GM20431 (cell line): ENCODE data around the gene NBR1.
"Not testable (repeated sequence)": the region's sequence is repeated elsewhere in the genome, so short reads cannot be mapped to it uniquely, and the experiment has no call there.

Source experiments
- in situ Hi-C: fragments of 300-500 bp; cut with MseI, MboI; formaldehyde crosslinking; loops from one replicate; pipeline ENCODE4 v1.15.0; 2020; ENCODE audit warnings: low sequenced_read_pairs; ENCODE audit not compliant: unreplicated experiment

The NBR1 gene

DNA sequence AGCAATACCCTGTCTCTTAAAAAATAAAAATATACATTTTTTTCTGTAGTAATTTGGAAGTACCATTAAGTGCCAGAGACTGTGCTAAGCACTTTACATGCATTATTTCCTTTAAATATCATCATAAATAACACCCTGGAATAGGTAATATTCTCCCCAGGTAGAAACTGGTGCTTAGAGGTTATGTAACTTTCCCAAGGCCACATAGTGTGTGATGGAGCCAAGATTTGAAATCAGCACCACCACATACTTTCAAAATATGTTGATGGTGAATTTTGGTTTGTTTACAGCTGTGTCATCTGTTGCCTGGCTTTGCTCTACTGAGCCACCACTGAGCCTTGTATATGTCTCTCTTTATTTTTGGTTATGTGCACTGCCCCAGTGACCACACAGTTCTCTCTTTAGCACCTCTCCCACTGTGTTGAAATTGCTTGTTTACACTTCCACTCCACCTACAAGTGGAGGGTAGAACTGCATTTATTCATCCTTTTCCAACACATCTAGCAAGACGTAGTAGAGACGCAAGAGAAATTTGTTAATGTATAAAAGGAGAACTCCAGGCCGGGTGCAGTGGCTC lies 19.0 kb upstream of the NBR1 start:
- in situ Hi-C loops, result no loop called here

- in situ Hi-C loops, result not testable (repeated sequence)
Observed at GRCh38 chr17:43153197-43153835, 17.7 kb upstream of the NBR1 start.

DNA sequence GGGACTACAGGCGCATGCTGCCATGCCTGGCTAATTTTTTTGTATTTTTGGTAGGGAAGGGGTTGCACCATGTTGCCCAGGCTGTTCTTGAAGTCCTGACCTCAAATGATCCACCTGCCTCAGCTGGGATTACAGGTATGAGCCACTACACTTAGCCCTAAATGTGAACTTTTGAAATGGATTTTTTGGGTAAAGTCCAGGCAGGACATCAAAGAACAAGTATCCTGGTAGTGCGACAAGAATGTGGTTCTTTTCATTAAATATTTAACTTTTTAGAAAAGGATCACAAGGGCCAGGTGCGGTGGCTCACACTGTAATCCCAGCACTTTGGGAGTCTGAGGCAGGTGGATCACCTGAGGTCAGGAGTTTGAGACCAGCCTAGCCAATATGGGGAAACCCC lies 15.3 kb upstream of the NBR1 start:
- in situ Hi-C loops, result no loop called here

DNA sequence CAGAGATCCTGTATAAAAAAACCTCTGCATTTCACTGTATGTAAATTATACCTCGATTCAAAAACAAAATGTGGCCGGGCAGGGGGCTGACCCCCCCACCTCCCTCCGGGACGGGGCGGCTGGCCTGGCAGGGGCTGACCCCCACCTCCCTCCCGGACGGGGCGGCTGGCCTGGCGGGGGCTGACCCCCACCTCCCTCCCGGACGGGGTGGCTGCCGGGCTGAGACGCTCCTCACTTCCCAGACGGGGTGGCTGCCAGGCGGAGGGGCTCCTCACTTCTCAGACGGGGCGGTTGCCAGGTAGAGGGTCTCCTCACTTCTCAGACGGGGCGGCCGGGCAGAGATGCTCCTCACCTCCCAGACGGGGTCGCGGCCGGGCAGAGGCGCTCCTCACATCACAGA lies 11.8 kb upstream of the NBR1 start:
- in situ Hi-C loops, result not testable (repeated sequence)

GRCh38 chr17:43159957-43160356 lies 11.1 kb upstream of the NBR1 start:
- in situ Hi-C loops, result not testable (repeated sequence)

DNA sequence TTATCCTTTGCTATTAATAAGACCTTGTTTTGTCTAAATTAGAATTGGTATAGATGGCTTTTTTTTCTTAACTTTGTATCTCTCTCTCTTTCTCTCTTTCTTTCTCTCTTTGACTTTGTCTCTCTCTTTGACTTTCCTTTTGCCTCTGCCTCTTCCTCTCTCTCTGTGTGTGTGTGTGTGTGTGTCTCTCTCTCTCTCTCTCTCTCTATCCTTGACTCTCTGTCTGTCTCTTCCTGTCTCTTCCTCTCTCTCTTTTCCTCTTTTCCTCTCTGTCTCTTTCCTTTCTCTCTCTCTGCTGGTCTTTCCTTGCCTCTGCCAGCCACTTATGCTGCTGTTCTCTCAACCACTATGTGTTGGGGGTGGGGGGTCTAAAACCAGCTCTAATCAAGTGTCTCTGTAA lies 5.0 kb upstream of the NBR1 start:
- in situ Hi-C loops, result not testable (repeated sequence)

DNA sequence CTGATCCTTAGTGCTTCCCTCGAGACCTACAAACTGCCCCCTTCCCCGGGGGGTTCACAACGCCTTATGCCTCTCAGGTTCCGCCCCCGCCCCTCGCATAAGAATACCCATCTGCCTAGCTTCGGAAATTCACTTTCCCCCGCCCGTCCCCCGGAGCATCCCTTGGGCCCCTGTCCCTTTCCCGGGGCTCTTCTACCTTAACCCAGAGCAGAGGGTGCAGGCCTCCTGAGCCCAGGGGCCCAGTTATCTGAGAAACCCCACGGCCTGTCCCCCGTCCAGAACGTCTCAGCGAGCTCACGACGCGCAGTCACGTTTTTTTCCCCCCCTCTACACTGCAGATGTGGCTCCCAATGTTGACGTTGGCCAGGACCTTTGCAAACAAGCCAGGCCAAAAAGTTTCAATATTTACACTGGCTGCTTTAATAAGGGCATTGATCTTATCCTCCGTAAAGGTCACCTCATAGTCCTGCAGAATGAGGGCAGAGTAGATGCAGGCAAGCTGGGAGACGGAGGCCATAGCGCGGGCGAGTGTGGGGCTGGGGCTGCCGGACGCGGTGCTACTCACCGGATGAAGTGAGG lies 1.4 kb upstream of the NBR1 start:
- in situ Hi-C loops, result no loop called here

DNA sequence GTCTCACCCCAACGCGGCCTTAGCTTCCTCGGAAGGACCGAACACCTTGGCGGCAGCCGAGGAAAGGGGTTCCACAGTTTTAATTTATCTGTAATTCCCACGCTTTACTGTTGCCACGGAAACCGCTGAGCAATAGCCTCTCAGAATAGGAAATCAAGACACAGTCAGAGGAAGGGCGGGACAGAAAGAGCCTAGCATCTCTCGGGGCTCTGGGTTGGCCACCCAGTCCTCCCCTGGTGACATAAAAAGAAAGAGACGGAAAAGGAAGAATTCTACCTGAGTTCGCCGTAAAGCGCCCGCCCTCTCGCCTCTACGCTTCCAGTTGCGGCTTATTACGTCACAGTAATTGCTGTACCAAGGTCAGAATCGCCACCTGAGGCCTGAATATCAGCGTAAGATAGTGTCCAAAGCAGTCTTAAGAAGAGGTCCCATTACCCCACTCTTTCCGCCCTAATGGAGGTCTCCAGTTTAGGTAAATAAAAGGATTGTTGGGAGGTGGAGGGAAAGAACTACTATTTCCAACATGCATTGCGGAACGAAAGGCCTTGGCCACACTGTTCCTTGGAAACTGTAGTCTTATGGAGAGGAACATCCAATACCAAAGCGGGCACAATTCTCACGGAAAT lies 761 bp upstream of the NBR1 start:
- in situ Hi-C loops, result no loop called here

DNA sequence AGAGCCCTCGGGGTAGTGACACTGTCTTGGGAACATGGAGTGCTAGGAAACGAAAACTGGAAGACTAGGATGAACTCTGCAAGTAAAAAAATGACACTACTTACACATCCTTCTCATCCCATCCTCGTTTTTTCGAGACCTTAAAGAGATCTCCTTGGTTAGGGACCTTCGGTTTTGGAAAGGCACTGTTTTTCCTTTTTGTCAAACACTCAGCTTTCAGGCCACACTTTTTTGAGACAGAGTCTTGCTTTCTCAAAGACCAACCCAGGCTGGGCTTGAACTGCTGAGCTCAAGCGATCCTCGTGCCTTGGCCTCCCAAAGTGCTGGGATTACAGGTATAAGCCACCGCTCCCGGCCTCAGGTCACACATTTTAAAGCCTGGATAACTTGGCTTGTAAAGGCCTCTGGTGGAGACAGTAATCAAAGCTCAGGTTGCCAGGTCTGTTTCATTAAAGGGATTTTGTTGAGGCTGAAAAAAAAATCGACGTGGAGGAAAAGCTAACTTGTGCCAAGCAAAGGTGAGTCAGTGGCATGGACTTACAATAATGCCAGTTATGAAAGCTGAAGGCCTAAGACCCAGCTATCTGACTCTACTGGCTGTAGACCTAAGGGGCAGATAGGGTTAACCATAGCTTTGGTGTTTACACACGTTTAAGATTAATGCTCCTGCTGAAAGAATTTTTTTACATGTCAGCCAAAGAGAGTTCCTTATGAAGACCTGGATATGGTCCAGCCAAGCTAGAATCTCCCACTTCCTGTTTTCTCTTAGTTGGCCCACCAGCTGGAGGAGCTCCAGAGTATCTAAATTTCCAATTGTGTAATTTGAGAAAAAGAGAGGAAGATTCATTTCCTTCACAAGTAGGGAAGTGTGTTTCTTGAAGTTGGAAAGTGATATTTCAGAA lies 823 bp downstream of the NBR1 start:
- in situ Hi-C loops, result no loop called here

GRCh38 chr17:43175213-43176118 lies 4.5 kb downstream of the NBR1 start:
- in situ Hi-C loops, result no loop called here

GRCh38 chr17:43176119-43176570 lies 5.1 kb downstream of the NBR1 start:
- in situ Hi-C loops, result no loop called here

- in situ Hi-C loops, result no loop called here
Observed at GRCh38 chr17:43183921-43184320, 12.9 kb downstream of the NBR1 start.

- in situ Hi-C loops, result not testable (repeated sequence)
Observed at GRCh38 chr17:43186656-43187055, 15.6 kb downstream of the NBR1 start.

DNA sequence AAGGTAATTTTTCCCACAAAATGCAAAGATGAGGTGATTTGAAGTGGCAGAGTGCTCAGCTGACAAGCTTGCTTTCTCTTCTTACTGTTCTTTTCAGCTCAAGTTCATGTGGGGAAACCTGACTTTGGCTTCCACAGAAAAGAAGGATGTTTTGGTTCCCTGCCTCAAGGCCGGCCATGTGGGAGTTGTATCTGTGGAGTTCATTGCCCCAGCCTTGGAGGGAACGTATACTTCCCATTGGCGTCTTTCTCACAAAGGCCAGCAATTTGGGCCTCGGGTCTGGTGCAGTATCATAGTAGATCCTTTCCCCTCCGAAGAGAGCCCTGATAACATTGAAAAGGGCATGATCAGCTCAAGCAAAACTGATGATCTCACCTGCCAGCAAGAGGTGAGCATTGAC lies 22.2 kb downstream of the NBR1 start:
- in situ Hi-C loops, result no loop called here

DNA sequence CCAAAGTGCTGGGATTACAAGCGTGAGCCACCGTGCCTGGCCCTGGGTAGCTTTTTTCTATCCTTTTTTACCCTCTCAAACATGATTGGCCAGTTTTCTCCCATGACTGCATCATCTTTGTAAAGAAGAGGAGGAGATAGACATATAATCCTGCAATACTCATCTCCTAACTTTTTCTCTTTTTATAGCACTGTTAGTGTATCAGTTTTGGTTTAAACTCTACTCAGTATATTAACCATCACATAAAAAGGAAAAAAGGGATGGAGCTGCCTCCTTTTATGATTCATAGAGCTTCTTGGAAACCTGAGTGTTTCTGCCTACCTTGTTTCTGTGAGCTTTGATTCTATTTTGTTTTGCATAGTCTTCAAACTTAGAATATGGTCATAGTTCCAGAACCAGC lies 28.6 kb downstream of the NBR1 start:
- in situ Hi-C loops, result loop anchor here (25.0 kb wide), 1 partner anchor 113 kb away; no protein-coding TSS in a partner anchor

- in situ Hi-C loops, result loop anchor here (25.0 kb wide), 1 partner anchor 112 kb away; no protein-coding TSS in a partner anchor
Observed at GRCh38 chr17:43200127-43200526, 29.1 kb downstream of the NBR1 start.

GRCh38 chr17:43203013-43203412 lies 32.0 kb downstream of the NBR1 start:
- in situ Hi-C loops, result loop anchor here (25.0 kb wide), 1 partner anchor 109 kb away; no protein-coding TSS in a partner anchor

- in situ Hi-C loops, result loop anchor here (25.0 kb wide), 1 partner anchor 102 kb away; no protein-coding TSS in a partner anchor
Observed at GRCh38 chr17:43210576-43210975, 39.6 kb downstream of the NBR1 start.

GRCh38 chr17:43211123-43211479 lies 40.1 kb downstream of the NBR1 start:
- in situ Hi-C loops, result loop anchor here (25.0 kb wide), 1 partner anchor 101 kb away; no protein-coding TSS in a partner anchor
